HCT116 (cell line): ENCODE data around the gene CRYGA.

Experiments
- ATF3 ChIP-seq: IDR thresholded peaks from 2 replicates; pipeline ENCODE4 v1.6.1; 2012
- CEBPB ChIP-seq: IDR thresholded peaks from 2 replicates; pipeline ENCODE4 v1.6.1; 2012; ENCODE audit warnings: low read depth
- EGR1 ChIP-seq: IDR thresholded peaks from 2 replicates; pipeline ENCODE4 v1.6.1; 2012; ENCODE audit warnings: low read depth
- EZH2 ChIP-seq: fragments of 200-600 bp; sonication (generic); IDR thresholded peaks from 2 replicates; pipeline ENCODE4 v1.6.1; 2017; ENCODE audit warnings: antibody characterized with exemption, mixed run types
- EZH2phosphoT487 ChIP-seq: fragments of 200-600 bp; IDR thresholded peaks from 2 replicates; pipeline ENCODE4 v1.6.1; 2018; ENCODE audit warnings: antibody characterized with exemption, borderline replicate concordance
- RAD21 ChIP-seq: IDR thresholded peaks from 2 replicates; pipeline ENCODE4 v1.6.1; 2012; ENCODE audit warnings: low read depth, mild to moderate bottlenecking
- SIN3A ChIP-seq: IDR thresholded peaks from 2 replicates; pipeline ENCODE4 v1.6.1; 2012; ENCODE audit warnings: low read depth
- SP1 ChIP-seq: IDR thresholded peaks from 2 replicates; pipeline ENCODE4 v1.6.1; 2012; ENCODE audit warnings: low read depth
- TF ChIP-seq, protein P1 (sequence below), 3 experiments: fragments of 200-600 bp in 1 of 3; sonication (generic) in 1 of 3; IDR thresholded peaks in 2 of 3; conservative IDR thresholded peaks in 1 of 3; 2 replicates each; pipeline ENCODE4 v1.5.1; 2012 to 2017; ENCODE audit warnings: low read depth in 2 of 3, low read length in 2 of 3, antibody characterized with exemption in 1 of 3, borderline replicate concordance in 1 of 3, control low read depth in 1 of 3, mild to moderate bottlenecking in 1 of 3, mixed read lengths in 1 of 3, mixed run types in 1 of 3, moderate library complexity in 1 of 3; ENCODE audit not compliant: insufficient read depth in 1 of 3

- TF ChIP-seq, protein P1, sequence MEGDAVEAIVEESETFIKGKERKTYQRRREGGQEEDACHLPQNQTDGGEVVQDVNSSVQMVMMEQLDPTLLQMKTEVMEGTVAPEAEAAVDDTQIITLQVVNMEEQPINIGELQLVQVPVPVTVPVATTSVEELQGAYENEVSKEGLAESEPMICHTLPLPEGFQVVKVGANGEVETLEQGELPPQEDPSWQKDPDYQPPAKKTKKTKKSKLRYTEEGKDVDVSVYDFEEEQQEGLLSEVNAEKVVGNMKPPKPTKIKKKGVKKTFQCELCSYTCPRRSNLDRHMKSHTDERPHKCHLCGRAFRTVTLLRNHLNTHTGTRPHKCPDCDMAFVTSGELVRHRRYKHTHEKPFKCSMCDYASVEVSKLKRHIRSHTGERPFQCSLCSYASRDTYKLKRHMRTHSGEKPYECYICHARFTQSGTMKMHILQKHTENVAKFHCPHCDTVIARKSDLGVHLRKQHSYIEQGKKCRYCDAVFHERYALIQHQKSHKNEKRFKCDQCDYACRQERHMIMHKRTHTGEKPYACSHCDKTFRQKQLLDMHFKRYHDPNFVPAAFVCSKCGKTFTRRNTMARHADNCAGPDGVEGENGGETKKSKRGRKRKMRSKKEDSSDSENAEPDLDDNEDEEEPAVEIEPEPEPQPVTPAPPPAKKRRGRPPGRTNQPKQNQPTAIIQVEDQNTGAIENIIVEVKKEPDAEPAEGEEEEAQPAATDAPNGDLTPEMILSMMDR (IDR thresholded peaks at IDR 0.05 in 2 of 3, conservative IDR thresholded peaks at IDR 0.05 in 1 of 3; ENCODE audit: borderline replicate concordance in 1 of 3, insufficient read depth in 1 of 3, low read depth in 2 of 3, low read length in 2 of 3) = no peak
- TF ChIP-seq EZH2 (no peak), SP1 (no peak), CEBPB (no peak), EZH2phosphoT487 (no peak), EGR1 (no peak), SIN3A (no peak), ATF3 (no peak), RAD21 (no peak)
Measured at GRCh38 chr2:208130712-208131110, 32.7 kb downstream of the CRYGA start.
